Measurements from ENCODE around the gene SPO11. TPM values are rescaled to one million over a fixed set of nuclear protein-coding genes. Genes with fewer than 3 reads are reported as not detected.

SPO11 gene
- total and polyA plus RNA-seq, 9 of the 15 experiments (the other 6 are each of a cell fraction or from before 2014, with no cell fraction given): not detected

DNA sequence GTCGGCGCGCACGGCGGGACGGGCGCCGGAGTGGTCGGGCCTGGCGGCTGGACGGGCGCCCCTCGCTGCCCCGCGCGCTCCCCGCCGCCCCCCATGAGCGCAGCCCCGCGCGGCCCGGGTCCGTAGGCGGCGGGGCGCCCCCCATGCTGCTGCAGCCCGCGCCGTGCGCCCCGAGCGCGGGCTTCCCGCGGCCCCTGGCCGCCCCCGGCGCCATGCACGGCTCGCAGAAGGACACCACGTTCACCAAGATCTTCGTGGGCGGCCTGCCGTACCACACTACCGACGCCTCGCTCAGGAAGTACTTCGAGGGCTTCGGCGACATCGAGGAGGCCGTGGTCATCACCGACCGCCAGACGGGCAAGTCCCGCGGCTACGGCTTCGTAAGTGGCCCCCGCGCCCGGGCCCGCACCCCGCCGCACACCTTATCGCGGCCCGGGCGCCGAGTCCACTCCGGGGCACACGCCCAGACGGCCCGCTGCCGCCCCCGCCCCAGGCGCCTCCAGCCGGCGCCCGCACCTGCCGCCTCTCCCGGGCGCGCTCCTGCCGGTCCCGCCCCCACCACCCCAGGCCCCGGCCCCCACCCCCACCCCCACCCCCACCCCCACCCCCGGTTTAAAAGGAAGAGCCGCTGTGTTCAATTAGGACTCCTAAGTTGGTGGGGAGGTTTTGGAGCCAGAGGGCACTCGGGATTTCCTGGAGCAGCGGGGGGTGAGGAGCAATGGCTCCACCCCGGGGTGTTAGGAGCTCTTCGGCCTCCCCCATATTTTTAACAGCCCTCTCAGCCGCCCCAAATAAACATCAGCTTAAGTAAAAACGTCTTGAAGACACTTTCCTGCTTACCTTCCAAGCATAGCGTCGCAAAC, 62.1 kb downstream of the SPO11 start (continued):
- TF ChIP-seq OTX1 (CRISPR knock-in tag; IDR thresholded peaks at IDR 0.05) (no peak), CCNT2 (IDR thresholded peaks at IDR 0.05; ENCODE audit: borderline replicate concordance, extremely low read depth, insufficient read length, low read depth, low read length) (peak; percentile 73), SIRT6 (IDR thresholded peaks at IDR 0.05; ENCODE audit: low read depth, low read length) (no peak), ZNF717 (CRISPR knock-in tag; IDR thresholded peaks at IDR 0.05) (no peak), GATAD2A (IDR thresholded peaks at IDR 0.05) (no peak), ZNF311 (CRISPR knock-in tag; IDR thresholded peaks at IDR 0.05) (no peak), ZNF184 (CRISPR knock-in tag; IDR thresholded peaks at IDR 0.05) (no peak), POLR2G (IDR thresholded peaks at IDR 0.05; ENCODE audit: low read depth, low read length) (peak; percentile 75; the same call in 1 of the 2 replicates), RBM14 (IDR thresholded peaks at IDR 0.05; ENCODE audit: borderline replicate concordance, insufficient read depth, low read depth, low read length) (no peak), CXXC5 (CRISPR knock-in tag; IDR thresholded peaks at IDR 0.05) (peak; percentile 69), ZNF436 (CRISPR knock-in tag; IDR thresholded peaks at IDR 0.05) (no peak), YY1 (IDR thresholded peaks at IDR 0.05; ENCODE audit: borderline replicate concordance in 1 of 3, control insufficient read depth in 1 of 3, extremely low read depth in 1 of 3, insufficient read depth in 3 of 3, insufficient read length in 1 of 3, insufficient replicate concordance in 2 of 3, low read depth in 1 of 3, low read length in 2 of 3) (peak in 1 of 3 experiments; percentile 8), TRIM28 (IDR thresholded peaks at IDR 0.05) (no peak), NCOA2 (IDR thresholded peaks at IDR 0.05; ENCODE audit: partially characterized antibody in 2 of 2) (no peak), NONO (IDR thresholded peaks at IDR 0.05; ENCODE audit: low read depth in 2 of 2, low read length in 1 of 2) (peak in 1 of 2 experiments; percentile 44; a peak in 1 of 4 replicates), ZNF561 (CRISPR knock-in tag; conservative IDR thresholded peaks at IDR 0.05) (no peak), ATF1 (CRISPR knock-in tag; IDR thresholded peaks at IDR 0.05) (no peak), ATF1 (tag; IDR thresholded peaks at IDR 0.05) (no peak)
- TF ChIP-seq, protein P1, sequence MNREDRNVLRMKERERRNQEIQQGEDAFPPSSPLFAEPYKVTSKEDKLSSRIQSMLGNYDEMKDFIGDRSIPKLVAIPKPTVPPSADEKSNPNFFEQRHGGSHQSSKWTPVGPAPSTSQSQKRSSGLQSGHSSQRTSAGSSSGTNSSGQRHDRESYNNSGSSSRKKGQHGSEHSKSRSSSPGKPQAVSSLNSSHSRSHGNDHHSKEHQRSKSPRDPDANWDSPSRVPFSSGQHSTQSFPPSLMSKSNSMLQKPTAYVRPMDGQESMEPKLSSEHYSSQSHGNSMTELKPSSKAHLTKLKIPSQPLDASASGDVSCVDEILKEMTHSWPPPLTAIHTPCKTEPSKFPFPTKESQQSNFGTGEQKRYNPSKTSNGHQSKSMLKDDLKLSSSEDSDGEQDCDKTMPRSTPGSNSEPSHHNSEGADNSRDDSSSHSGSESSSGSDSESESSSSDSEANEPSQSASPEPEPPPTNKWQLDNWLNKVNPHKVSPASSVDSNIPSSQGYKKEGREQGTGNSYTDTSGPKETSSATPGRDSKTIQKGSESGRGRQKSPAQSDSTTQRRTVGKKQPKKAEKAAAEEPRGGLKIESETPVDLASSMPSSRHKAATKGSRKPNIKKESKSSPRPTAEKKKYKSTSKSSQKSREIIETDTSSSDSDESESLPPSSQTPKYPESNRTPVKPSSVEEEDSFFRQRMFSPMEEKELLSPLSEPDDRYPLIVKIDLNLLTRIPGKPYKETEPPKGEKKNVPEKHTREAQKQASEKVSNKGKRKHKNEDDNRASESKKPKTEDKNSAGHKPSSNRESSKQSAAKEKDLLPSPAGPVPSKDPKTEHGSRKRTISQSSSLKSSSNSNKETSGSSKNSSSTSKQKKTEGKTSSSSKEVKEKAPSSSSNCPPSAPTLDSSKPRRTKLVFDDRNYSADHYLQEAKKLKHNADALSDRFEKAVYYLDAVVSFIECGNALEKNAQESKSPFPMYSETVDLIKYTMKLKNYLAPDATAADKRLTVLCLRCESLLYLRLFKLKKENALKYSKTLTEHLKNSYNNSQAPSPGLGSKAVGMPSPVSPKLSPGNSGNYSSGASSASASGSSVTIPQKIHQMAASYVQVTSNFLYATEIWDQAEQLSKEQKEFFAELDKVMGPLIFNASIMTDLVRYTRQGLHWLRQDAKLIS (CRISPR knock-in tag; IDR thresholded peaks at IDR 0.05): no peak
- TF ChIP-seq, protein P2, sequence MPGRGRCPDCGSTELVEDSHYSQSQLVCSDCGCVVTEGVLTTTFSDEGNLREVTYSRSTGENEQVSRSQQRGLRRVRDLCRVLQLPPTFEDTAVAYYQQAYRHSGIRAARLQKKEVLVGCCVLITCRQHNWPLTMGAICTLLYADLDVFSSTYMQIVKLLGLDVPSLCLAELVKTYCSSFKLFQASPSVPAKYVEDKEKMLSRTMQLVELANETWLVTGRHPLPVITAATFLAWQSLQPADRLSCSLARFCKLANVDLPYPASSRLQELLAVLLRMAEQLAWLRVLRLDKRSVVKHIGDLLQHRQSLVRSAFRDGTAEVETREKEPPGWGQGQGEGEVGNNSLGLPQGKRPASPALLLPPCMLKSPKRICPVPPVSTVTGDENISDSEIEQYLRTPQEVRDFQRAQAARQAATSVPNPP (IDR thresholded peaks at IDR 0.05; ENCODE audit: borderline replicate concordance, insufficient read depth, insufficient read length): no peak
- TF ChIP-seq, protein P3, sequence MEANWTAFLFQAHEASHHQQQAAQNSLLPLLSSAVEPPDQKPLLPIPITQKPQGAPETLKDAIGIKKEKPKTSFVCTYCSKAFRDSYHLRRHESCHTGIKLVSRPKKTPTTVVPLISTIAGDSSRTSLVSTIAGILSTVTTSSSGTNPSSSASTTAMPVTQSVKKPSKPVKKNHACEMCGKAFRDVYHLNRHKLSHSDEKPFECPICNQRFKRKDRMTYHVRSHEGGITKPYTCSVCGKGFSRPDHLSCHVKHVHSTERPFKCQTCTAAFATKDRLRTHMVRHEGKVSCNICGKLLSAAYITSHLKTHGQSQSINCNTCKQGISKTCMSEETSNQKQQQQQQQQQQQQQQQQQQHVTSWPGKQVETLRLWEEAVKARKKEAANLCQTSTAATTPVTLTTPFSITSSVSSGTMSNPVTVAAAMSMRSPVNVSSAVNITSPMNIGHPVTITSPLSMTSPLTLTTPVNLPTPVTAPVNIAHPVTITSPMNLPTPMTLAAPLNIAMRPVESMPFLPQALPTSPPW (CRISPR knock-in tag; IDR thresholded peaks at IDR 0.05): peak; percentile 66
